H9 (cell line): ENCODE measurements around the gene G3BP1. TPM values are rescaled to one million over a fixed set of nuclear protein-coding genes. Genes with fewer than 3 reads are reported as not detected.

ENCODE experiments used
- DNase-seq: peaks from one replicate; pipeline ENCODE4 v3.0.0-alpha.2; 2017
- H2AFZ ChIP-seq: one replicate; pipeline ENCODE4 v1.6.1; 2013; ENCODE audit warnings: mild to moderate bottlenecking, low read length, control low read depth, moderate library complexity
- H2AK5ac ChIP-seq: 2 replicates; pipeline ENCODE4 v1.6.1; 2013; ENCODE audit warnings: low read length, control low read depth, mixed read lengths; ENCODE audit not compliant: insufficient read length
- H2BK120ac ChIP-seq: one replicate; pipeline ENCODE4 v1.6.1; 2013; ENCODE audit warnings: low read depth, mild to moderate bottlenecking, low read length, control low read depth, inconsistent platforms; ENCODE audit not compliant: poor library complexity, severe bottlenecking
- H2BK12ac ChIP-seq: 2 replicates; pipeline ENCODE4 v1.6.1; 2013; ENCODE audit warnings: low read length, control low read depth, mixed read lengths, low read depth; ENCODE audit not compliant: insufficient read length
- H2BK15ac ChIP-seq: 2 replicates; pipeline ENCODE4 v1.6.1; 2013; ENCODE audit warnings: low read depth, low read length, control low read depth
- H2BK20ac ChIP-seq: one replicate; pipeline ENCODE4 v1.6.1; 2013; ENCODE audit warnings: low read depth, mild to moderate bottlenecking, low read length, control low read depth, inconsistent platforms; ENCODE audit not compliant: poor library complexity, severe bottlenecking
- H2BK5ac ChIP-seq: 2 replicates; pipeline ENCODE4 v1.6.1; 2013; ENCODE audit warnings: low read length, control low read depth, mixed read lengths; ENCODE audit not compliant: insufficient read length
- H3K14ac ChIP-seq: 2 replicates; pipeline ENCODE4 v1.6.1; 2013; ENCODE audit warnings: low read length, control low read depth; ENCODE audit not compliant: insufficient read depth
- H3K18ac ChIP-seq: 2 replicates; pipeline ENCODE4 v1.6.1; 2013; ENCODE audit warnings: low read depth, mild to moderate bottlenecking, mixed read lengths, low read length, control low read depth; ENCODE audit not compliant: insufficient read length
- H3K23ac ChIP-seq: 2 replicates; pipeline ENCODE4 v1.6.1; 2013; ENCODE audit warnings: low read length, control low read depth, mixed read lengths, low read depth; ENCODE audit not compliant: insufficient read length
- H3K23me2 ChIP-seq: 2 replicates; pipeline ENCODE4 v1.6.1; 2013; ENCODE audit warnings: low read depth, mild to moderate bottlenecking, mixed read lengths, low read length, control low read depth; ENCODE audit not compliant: insufficient read length, poor library complexity, severe bottlenecking
- H3K27ac ChIP-seq: 2 replicates; pipeline ENCODE4 v1.5.1; 2013; ENCODE audit warnings: low read length, control low read depth, mixed read lengths, low read depth; ENCODE audit not compliant: insufficient read length
- H3K27me3 ChIP-seq: 2 replicates; pipeline ENCODE4 v1.6.1; 2013; ENCODE audit warnings: low read length, control low read depth, inconsistent platforms; ENCODE audit not compliant: insufficient read depth
- H3K4ac ChIP-seq: 2 replicates; pipeline ENCODE4 v1.6.1; 2013; ENCODE audit warnings: low read depth, mild to moderate bottlenecking, control low read depth, inconsistent platforms, low read length, moderate library complexity
- H3K4me1 ChIP-seq: 2 replicates; pipeline ENCODE4 v1.6.1; 2013; ENCODE audit warnings: low read length, control low read depth, inconsistent platforms; ENCODE audit not compliant: insufficient read depth
- H3K4me2 ChIP-seq: 2 replicates; pipeline ENCODE4 v1.6.1; 2013; ENCODE audit warnings: low read length, control low read depth, mixed read lengths; ENCODE audit not compliant: insufficient read length, insufficient read depth
- H3K56ac ChIP-seq: 2 replicates; pipeline ENCODE4 v1.6.1; 2013; ENCODE audit warnings: low read depth, mild to moderate bottlenecking, mixed read lengths, low read length, control low read depth; ENCODE audit not compliant: insufficient read length
- H3K79me1 ChIP-seq: 2 replicates; pipeline ENCODE4 v1.6.1; 2013; ENCODE audit warnings: low read depth, mild to moderate bottlenecking, moderate library complexity, low read length, control low read depth, inconsistent platforms; ENCODE audit not compliant: insufficient read depth, poor library complexity, severe bottlenecking
- H3K79me2 ChIP-seq: 2 replicates; pipeline ENCODE4 v1.6.1; 2013; ENCODE audit warnings: low read length, control low read depth, inconsistent platforms; ENCODE audit not compliant: insufficient read depth
- H3K9ac ChIP-seq: 2 replicates; pipeline ENCODE4 v1.6.1; 2013; ENCODE audit warnings: low read length, control low read depth, mixed read lengths; ENCODE audit not compliant: insufficient read length; ENCODE audit errors: extremely low read depth
- H3K9me3 ChIP-seq: one replicate; pipeline ENCODE4 v1.6.1; 2013; ENCODE audit warnings: low read depth, low read length, inconsistent platforms; ENCODE audit not compliant: control insufficient read depth
- H3T11ph ChIP-seq: one replicate; pipeline ENCODE4 v1.6.1; 2013; ENCODE audit warnings: mild to moderate bottlenecking, low read length, control low read depth, inconsistent platforms
- H4K20me1 ChIP-seq: one replicate; pipeline ENCODE4 v1.6.1; 2013; ENCODE audit not compliant: control insufficient read depth, insufficient read length, insufficient read depth
- H4K5ac ChIP-seq: 2 replicates; pipeline ENCODE4 v1.6.1; 2013; ENCODE audit warnings: low read depth, mild to moderate bottlenecking, mixed read lengths, low read length, control low read depth; ENCODE audit not compliant: insufficient read length
- H4K8ac ChIP-seq: replicated peaks from 2 replicates; pipeline ENCODE4 v1.6.1; 2013; ENCODE audit warnings: low read length, control low read depth, mixed read lengths, low read depth; ENCODE audit not compliant: insufficient read length
- H4K91ac ChIP-seq: 2 replicates; pipeline ENCODE4 v1.6.1; 2013; ENCODE audit warnings: low read depth, mild to moderate bottlenecking, moderate library complexity, mixed read lengths, low read length, control low read depth; ENCODE audit not compliant: insufficient read length
- H3K27ac Mint-ChIP-seq, 3 experiments: 2 replicates in 2 of 3; 3 replicates in 1 of 3; pipeline ENCODE4 v1.8.0; 2020 to 2021; ENCODE audit warnings: mixed read lengths in 3 of 3, mild to moderate bottlenecking in 1 of 3, moderate library complexity in 1 of 3
- H3K27me3 Mint-ChIP-seq: 2 replicates; pipeline ENCODE4 v1.8.0; 2021; ENCODE audit warnings: low read depth, mild to moderate bottlenecking, moderate library complexity, mixed read lengths
- H3K36me3 Mint-ChIP-seq, 3 experiments: 2 replicates in 2 of 3; 3 replicates in 1 of 3; pipeline ENCODE4 v1.8.0; 2020 to 2021; ENCODE audit warnings: low read depth in 3 of 3, mixed read lengths in 3 of 3; ENCODE audit not compliant: insufficient read depth in 1 of 3
- H3K4me1 Mint-ChIP-seq, 2 experiments: 2 replicates each; pipeline ENCODE4 v1.8.0; 2020; ENCODE audit warnings: mixed read lengths in 2 of 2
- H3K4me3 Mint-ChIP-seq, 2 experiments: 2 replicates in 1 of 2; 3 replicates in 1 of 2; pipeline ENCODE4 v1.8.0; 2020 to 2021; ENCODE audit warnings: mild to moderate bottlenecking in 2 of 2, mixed read lengths in 2 of 2, moderate library complexity in 1 of 2
- H3K9me3 Mint-ChIP-seq, 2 experiments: 2 replicates in 1 of 2; 3 replicates in 1 of 2; pipeline ENCODE4 v1.8.0; 2020; ENCODE audit warnings: mild to moderate bottlenecking in 2 of 2, mixed read lengths in 2 of 2, moderate library complexity in 1 of 2
- WGBS: extraction: QIAGEN DNeasy Blood & Tissue Kit; methylation state at CpG from one replicate; pipeline ENCODE4 v1.1.7; 2013; ENCODE audit warnings: missing lambda C conversion rate, low lambda C conversion rate, mixed read lengths; ENCODE audit not compliant: insufficient read length; ENCODE audit errors: extremely low coverage; 5-methylcytosine and 5-hydroxymethylcytosine counted together
- total RNA-seq: library from RNA; stranded (reverse); gene quantifications from 2 replicates; pipeline ENCODE4 v1.2.1, GENCODE V29; 2021
- TF ChIP-seq, protein P1 (sequence below): fragments of 200-600 bp; sonication (generic); conservative IDR thresholded peaks from 3 replicates; pipeline ENCODE4 v1.8.0; 2021; ENCODE audit warnings: antibody characterized with exemption, mild to moderate bottlenecking

G3BP1 gene
- total RNA-seq, 1 experiment from 2014 or later, result 439 TPM

DNA sequence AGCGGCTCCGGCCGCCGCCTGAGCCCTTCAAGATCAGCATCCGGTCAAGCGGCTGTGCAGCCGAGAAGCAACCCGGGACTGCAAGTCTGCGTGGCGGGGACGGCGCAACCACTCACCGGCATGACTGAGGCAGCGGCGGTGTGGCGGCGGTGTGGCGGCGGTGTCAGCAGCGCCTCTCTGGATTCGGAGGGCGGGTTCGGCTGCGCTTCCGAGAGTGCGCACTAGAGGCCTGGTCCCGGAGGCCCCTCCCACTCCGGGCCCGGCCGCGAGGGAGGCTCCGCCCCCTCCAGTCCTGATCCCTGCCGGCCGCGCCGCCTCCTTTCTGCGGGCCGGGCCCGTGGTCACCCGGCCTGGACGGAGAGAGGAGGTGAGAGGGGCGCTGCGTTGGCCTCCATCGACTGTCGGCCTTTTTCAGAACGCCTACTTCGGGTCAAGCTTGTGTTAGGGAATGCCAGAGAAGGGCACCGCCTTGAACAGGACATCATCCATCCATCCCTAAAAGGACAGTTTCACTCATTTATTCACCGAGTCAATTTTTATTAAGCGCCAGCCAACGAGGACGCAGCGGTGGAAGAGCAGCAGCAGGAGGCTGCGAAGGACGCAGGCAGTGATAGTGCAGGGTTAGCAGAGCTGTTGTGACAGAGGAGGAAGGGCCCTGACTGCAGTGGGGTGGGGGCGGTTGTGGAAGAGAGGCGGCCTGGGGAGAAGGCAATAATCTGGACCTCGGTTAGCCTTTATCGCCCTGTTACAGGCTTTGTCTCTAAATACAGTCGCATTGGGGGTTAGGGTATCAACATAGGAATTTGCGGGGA is 13.1 kb upstream of the G3BP1 start, which contains the start of gene ATOX1:
ATOX1 (minus strand) TSS at position 202 of the 812 bp plus-strand sequence; CDS start at position 122, 80 bp downstream.
- H3K27ac Mint-ChIP-seq, result peak within 1 kb of the TSS; percentile 85 to 98 (median 96); a peak in 6 of 7 replicates
- TF ChIP-seq, protein P1, sequence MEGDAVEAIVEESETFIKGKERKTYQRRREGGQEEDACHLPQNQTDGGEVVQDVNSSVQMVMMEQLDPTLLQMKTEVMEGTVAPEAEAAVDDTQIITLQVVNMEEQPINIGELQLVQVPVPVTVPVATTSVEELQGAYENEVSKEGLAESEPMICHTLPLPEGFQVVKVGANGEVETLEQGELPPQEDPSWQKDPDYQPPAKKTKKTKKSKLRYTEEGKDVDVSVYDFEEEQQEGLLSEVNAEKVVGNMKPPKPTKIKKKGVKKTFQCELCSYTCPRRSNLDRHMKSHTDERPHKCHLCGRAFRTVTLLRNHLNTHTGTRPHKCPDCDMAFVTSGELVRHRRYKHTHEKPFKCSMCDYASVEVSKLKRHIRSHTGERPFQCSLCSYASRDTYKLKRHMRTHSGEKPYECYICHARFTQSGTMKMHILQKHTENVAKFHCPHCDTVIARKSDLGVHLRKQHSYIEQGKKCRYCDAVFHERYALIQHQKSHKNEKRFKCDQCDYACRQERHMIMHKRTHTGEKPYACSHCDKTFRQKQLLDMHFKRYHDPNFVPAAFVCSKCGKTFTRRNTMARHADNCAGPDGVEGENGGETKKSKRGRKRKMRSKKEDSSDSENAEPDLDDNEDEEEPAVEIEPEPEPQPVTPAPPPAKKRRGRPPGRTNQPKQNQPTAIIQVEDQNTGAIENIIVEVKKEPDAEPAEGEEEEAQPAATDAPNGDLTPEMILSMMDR, result peak; percentile 27; the same call in 1 of the 3 replicates
- peak; percentile 93 for DNase-seq
- no peaks in the 10 kb centered on the region for H3K27me3 ChIP-seq
- peaks cover 3% of the 10 kb centered on the region for H3K79me1 ChIP-seq
- no peak within 1 kb of the TSS for H2BK120ac ChIP-seq
- no peak within 1 kb of the TSS for H3K4ac ChIP-seq
- no CpG with 5 or more reads among the region's 61 CpGs for WGBS
- no peaks in the 10 kb centered on the region for H4K20me1 ChIP-seq
- H2AK5ac ChIP-seq, result no peak within 1 kb of the TSS
- no peak within 1 kb of the TSS for H2BK20ac ChIP-seq
- no peak within 1 kb of the TSS for H3K23ac ChIP-seq
- no peaks in the 10 kb centered on the region for H3K9me3 ChIP-seq
- H2AFZ ChIP-seq, result peak within 1 kb of the TSS; percentile 41
- H2BK12ac ChIP-seq, result no peak within 1 kb of the TSS
- H3K14ac ChIP-seq, result peak within 1 kb of the TSS; percentile 16; the same call in 1 of the 2 replicates
- no peak within 1 kb of the TSS for H2BK15ac ChIP-seq
- H4K5ac ChIP-seq, result no peak within 1 kb of the TSS
- H4K8ac ChIP-seq, result no peak within 1 kb of the TSS
- H3K9me3 Mint-ChIP-seq, result no peaks in the 10 kb centered on the region
- peak within 1 kb of the TSS; percentile 84 to 87 for H3K4me3 Mint-ChIP-seq
- no peak within 1 kb of the TSS for H3T11ph ChIP-seq
- H3K18ac ChIP-seq, result peak within 1 kb of the TSS; percentile 16
- 0 out of 2 replicates have a peak, but pooled peaks cover 2% of the 10 kb centered on the region for H3K79me2 ChIP-seq
- H3K4me1 Mint-ChIP-seq, result peaks cover 33 to 42% of the 10 kb centered on the region in 2 experiments
- peak within 1 kb of the TSS; percentile 51 for H3K4me2 ChIP-seq
- peak within 1 kb of the TSS; percentile 56 for H3K9ac ChIP-seq
- H3K56ac ChIP-seq, result no peak within 1 kb of the TSS
- no peak within 1 kb of the TSS for H4K91ac ChIP-seq
- peaks cover 0 to 1% (median under 1%) of the 10 kb centered on the region in 3 experiments; a peak in 2 of 7 replicates for H3K36me3 Mint-ChIP-seq
- peaks cover 5% of the 10 kb centered on the region for H3K23me2 ChIP-seq
- no peak within 1 kb of the TSS for H3K27ac ChIP-seq
- no peak within 1 kb of the TSS for H2BK5ac ChIP-seq
- H3K27me3 Mint-ChIP-seq, result no peaks in the 10 kb centered on the region; the same call in 1 of the 2 replicates
- H3K4me1 ChIP-seq, result peaks cover 9% of the 10 kb centered on the region
